GM12875 (cell line): Measurements from ENCODE around the gene INSYN1.
"Not testable (repeated sequence)": the region's sequence is repeated elsewhere in the genome, so short reads cannot be mapped to it uniquely, and the experiment has no call there.

ENCODE experiments used
- H3K4me3 ChIP-seq: one replicate; pipeline ENCODE4 v1.5.1; 2011; ENCODE audit warnings: low read depth, low read length, control low read depth
- TF ChIP-seq, protein P1 (sequence below): IDR thresholded peaks from 2 replicates; pipeline ENCODE4 v1.5.1; 2011; ENCODE audit warnings: low read depth, mild to moderate bottlenecking, control low read depth, inconsistent platforms, low read length, moderate library complexity, borderline replicate concordance; ENCODE audit not compliant: insufficient read depth

Gene INSYN1

DNA sequence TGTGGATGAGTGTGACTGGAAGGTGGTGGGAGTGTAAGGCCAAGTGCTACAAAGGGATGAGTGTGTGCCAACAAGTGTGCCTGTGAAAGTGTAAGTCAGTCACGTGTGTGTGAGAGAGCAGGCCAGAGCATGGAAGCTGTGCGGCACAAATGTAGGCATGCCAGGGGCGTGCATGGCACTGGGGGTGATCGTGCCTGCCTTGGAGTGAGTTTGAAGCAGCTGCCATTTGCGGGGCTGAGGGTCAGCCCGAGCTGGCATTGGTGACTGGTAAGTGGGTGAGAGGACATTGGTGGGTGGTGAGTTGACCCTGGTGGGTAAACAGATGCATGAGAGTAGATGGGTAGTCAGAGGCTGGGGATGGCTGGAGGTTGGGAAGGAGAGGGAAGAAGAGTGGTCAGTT, 44.5 kb downstream of the INSYN1 start:
- TF ChIP-seq, protein P1, sequence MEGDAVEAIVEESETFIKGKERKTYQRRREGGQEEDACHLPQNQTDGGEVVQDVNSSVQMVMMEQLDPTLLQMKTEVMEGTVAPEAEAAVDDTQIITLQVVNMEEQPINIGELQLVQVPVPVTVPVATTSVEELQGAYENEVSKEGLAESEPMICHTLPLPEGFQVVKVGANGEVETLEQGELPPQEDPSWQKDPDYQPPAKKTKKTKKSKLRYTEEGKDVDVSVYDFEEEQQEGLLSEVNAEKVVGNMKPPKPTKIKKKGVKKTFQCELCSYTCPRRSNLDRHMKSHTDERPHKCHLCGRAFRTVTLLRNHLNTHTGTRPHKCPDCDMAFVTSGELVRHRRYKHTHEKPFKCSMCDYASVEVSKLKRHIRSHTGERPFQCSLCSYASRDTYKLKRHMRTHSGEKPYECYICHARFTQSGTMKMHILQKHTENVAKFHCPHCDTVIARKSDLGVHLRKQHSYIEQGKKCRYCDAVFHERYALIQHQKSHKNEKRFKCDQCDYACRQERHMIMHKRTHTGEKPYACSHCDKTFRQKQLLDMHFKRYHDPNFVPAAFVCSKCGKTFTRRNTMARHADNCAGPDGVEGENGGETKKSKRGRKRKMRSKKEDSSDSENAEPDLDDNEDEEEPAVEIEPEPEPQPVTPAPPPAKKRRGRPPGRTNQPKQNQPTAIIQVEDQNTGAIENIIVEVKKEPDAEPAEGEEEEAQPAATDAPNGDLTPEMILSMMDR = no peak
- H3K4me3 ChIP-seq = no peak overlapping the region

DNA sequence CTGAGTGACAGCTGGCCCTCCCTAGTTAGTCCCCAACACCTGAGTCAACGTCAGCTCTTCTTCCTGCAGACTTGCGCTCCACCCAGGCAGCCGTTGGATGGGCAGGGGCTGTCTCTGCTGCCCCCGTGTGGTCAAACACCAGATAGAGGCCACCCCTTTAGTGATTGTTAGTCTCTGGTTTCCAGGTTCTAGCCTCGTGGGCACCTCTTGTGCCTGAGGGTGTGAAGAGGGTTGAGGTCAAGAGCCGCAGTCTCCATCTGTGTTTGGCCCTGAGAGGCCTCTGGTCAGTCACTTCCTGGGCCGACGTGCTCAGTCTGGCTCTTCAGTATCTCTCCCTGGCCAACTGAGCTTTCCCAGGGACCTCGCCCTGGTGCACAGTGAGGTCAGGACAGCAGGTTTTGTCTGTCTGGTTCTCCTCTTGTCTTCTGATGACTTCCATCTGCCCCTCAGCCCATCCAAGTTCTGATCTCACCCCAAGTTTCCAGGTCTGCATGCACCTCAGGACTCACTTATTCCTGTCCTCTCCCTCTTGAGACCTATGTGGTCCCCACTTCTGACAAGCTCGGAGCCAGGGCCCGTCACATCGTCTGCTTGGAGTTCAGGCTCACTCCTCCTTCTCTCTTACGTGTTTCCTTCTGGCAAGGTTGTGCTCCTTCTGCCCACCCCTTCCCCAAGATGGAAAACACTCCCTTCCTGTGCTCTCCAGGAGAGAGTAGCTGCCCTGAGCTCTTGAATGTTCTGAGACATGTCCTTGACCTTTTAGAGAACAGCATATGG, 48.1 kb downstream of the INSYN1 start:
- TF ChIP-seq, protein P1 = peak; percentile 91
- no peak overlapping the region for H3K4me3 ChIP-seq

DNA sequence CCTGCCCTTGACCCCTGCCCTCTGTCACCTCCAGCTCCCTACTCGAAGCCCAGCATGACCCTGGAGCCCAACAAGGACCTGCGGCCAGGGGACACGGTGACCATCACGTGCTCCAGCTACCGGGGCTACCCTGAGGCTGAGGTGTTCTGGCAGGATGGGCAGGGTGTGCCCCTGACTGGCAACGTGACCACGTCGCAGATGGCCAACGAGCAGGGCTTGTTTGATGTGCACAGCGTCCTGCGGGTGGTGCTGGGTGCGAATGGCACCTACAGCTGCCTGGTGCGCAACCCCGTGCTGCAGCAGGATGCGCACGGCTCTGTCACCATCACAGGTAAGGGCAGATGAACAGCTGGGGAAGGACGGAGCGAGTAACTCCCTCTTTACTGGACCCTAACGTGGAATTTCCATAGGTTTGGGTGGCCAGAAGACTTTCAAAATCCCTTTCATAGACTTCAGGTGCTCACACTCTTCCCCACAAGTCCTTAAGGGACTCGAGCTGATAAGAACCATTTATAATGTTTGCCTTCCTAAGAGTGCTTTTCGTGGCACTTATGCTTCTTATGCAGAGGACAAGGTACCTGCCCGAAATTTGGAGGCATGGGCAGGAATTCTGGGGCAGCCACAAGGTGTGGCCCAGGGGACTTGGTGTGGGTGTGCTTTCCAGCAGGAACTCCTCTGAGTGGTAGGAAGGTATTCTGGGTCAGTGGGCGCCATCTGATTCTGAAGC, 48.8 kb downstream of the INSYN1 start:
- not testable (repeated sequence) for H3K4me3 ChIP-seq

DNA sequence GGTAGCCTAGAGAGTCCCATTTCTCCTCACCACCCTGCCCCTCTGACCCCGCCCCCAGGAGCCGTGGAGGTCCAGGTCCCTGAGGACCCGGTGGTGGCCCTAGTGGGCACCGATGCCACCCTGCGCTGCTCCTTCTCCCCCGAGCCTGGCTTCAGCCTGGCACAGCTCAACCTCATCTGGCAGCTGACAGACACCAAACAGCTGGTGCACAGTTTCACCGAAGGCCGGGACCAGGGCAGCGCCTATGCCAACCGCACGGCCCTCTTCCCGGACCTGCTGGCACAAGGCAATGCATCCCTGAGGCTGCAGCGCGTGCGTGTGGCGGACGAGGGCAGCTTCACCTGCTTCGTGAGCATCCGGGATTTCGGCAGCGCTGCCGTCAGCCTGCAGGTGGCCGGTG, 49.5 kb downstream of the INSYN1 start:
- H3K4me3 ChIP-seq = not testable (repeated sequence)

DNA sequence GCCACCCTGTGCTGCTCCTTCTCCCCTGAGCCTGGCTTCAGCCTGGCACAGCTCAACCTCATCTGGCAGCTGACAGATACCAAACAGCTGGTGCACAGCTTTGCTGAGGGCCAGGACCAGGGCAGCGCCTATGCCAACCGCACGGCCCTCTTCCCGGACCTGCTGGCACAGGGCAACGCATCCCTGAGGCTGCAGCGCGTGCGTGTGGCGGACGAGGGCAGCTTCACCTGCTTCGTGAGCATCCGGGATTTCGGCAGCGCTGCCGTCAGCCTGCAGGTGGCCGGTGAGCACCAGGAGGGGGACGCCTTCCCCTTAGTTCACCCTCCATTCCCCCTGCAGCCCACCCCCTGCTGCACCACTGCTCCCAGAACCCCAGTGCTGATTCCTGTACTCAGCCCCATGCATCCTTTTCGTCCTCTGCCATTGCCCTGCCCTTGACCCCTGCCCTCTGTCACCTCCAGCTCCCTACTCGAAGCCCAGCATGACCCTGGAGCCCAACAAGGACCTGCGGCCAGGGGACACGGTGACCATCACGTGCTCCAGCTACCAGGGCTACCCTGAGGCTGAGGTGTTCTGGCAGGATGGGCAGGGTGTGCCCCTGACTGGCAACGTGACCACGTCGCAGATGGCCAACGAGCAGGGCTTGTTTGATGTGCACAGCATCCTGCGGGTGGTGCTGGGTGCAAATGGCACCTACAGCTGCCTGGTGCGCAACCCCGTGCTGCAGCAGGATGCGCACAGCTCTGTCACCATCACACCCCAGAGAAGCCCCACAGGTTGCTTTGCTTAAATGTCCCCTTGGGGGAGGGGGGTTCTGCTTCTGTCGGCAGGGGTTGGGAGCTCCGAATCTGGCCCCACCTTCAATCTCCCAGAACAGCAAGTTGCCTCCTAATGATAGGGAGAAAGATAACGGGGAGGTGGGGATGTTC, 50.6 kb downstream of the INSYN1 start:
- TF ChIP-seq, protein P1 = 0 out of 2 replicates have a peak, but pooled peaks have one; percentile 3
- H3K4me3 ChIP-seq = not testable (repeated sequence)

DNA sequence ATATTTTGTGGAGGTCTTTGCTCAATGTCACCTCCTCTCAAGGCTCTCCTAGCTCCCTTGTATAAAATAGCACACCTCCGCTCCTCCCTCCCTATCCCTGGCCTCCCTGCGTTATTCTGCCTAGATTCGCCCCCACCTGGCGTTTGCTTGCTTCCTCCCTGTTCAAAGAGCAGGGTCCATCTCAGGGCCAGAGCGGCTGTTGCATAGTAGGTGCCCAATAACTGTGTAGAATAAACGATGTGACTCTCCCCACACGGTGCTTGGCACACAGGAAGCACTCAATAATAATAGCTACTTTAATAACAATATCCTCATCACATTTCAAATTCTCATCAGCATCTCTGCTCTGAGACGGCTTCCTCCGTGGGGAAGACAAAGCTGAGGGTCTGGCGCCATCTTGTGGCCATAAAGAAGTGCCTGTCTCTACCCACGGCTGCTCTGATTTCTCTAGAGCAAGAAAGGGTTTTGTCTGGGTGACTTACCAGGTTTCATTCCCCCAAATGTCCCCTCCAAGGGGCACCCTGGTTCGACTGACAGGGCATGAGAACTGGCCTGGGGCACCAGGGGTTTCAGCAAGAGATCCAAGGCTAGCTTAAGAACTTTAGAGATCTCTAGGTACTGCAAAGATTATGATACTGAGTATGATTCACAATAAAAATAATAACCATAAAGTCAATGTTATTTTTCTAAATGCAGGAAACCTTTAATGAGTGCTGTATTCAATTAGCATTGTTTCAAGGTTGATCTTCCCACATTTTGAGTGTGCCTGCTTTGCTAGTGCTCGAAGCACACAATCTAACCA, 52.9 kb downstream of the INSYN1 start:
- H3K4me3 ChIP-seq = no peak overlapping the region
- TF ChIP-seq, protein P1 = peak; percentile 77

DNA sequence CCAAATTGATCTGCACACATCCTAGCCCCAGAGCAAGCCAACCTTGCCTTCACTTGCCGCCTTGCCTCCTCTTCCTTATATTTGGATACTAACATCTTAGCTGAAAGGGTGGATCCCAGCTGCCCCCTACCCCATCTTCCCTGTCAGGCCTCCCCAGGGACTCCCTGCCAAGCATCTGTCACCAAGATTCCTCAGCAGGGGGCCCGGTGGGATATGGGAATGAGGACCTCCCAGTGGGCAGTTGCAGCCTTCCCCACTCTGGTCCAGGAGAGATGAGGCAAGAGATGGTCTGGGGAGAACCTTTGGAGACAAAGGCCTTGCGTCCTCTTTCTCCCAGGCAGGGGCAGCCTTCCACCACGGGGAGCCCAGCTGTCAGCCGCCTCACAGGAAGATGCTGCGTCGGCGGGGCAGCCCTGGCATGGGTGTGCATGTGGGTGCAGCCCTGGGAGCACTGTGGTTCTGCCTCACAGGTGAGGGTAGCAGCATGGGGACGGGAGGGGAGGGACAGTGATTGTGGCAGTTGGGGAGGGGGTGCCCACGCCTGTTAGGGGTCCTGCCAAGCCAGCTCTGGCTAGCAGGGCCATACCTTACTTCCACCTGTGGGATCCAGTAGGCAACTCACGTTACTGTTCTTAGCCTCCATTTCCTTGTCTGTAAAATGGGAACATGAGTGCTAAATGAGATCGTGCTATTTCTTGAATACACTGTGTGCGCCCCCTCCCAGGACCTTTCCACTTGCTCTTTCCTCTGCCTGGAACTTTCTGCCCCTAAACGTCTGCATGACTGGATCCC, 53.7 kb downstream of the INSYN1 start:
- no peak overlapping the region for H3K4me3 ChIP-seq
- TF ChIP-seq, protein P1 = no peak
